ENCODE measurements around the gene MYH9.

MYH9 gene

GRCh38 chr22:36239401-36240171, 148.2 kb downstream of the MYH9 start, which contains the start of gene APOL2:
TSS of gene APOL2 (minus strand) at chr22:36239527. CDS start at chr22:36233162, 6,365 bp downstream.
- peak; percentile 97 for DNase-seq

DNA sequence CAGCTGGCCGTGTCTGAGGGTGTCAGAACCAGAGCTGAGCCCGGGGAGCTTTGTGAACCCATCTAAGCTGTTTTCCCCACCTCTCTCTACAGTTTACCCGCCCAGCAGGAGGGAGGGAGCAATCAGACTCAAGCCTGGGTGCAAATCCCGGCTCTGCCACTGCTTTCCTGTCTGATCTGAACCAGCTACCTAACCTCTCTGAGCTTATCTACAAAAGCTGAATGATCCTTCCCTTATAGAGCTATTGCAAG, 148.7 kb downstream of the MYH9 start:
- DNase-seq = no peak

- DNase-seq = peak; percentile 35
Measured at GRCh38 chr22:36238373-36239149, 149.2 kb downstream of the MYH9 start.

GRCh38 chr22:36237462-36238372, 150.1 kb downstream of the MYH9 start:
- peak; percentile 36 for DNase-seq

GRCh38 chr22:36236388-36237319, 151.1 kb downstream of the MYH9 start:
- peak; percentile 47 for DNase-seq

GRCh38 chr22:36235585-36235984, 152.2 kb downstream of the MYH9 start:
- no peak for DNase-seq

GRCh38 chr22:36234919-36235318, 152.8 kb downstream of the MYH9 start:
- DNase-seq = peak; percentile 20

GRCh38 chr22:36234213-36234612, 153.6 kb downstream of the MYH9 start:
- no peak for DNase-seq

GRCh38 chr22:36233796-36234195, 154.0 kb downstream of the MYH9 start:
- peak; percentile 19 for DNase-seq

DNA sequence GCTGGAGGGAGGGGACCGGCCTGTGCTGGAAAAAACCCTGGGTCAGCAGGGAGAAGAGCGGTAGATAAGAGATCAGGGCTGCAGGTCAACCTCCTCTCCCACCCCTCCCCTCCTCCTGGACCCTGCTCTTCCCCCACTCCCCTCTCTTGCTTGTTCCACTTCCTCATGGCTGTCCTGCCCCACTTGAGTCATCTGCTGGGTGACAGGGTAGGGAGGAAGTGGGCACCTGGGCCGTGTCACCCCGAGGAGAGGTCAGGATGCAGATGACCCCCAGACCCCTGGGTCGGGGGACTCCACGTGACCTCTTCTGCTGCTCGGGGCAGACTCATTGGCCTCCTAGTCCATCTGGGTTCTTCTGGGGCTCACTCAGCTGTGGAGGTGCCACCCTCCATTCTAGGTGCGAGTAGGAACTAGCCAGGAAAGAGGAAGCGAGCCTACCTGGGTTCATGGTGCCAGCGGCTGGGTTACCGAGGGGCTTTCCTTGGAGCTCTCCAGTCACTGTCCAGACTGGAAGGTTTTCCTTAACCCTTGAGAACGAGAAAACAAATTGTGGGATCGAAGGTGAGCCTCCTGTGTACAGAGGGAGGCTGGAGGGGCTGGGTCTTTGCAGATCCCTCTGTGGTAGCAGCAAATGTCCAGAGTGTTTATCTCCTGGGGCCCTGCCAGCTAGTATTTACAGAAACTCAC, 154.9 kb downstream of the MYH9 start:
- DNase-seq = peak; percentile 23
